Aorta (tissue), 5 donors: ENCODE measurements around the gene B4GALNT3. TPM values are rescaled to one million over a fixed set of nuclear protein-coding genes. Genes with fewer than 3 reads are reported as not detected.

ENCODE experiments used
- ATAC-seq: fragments of 200-7000 bp; cut with Tn5 transposase; one replicate; pipeline ENCODE4 v1.9.1; 2022; ENCODE audit warnings: moderate library complexity; ENCODE audit not compliant: low FRiP score
- DNase-seq, 2 donors: peaks; one replicate each; pipeline ENCODE4 v3.0.0-alpha.2; 2020
- H3K27ac ChIP-seq, 2 donors: one replicate each; pipeline ENCODE4 v1.5.1; 2013; ENCODE audit warnings: low read length in 2 of 2, mild to moderate bottlenecking in 2 of 2, moderate library complexity in 2 of 2, control low read depth in 1 of 2, inconsistent platforms in 1 of 2, low read depth in 1 of 2
- H3K27me3 ChIP-seq, 2 donors: one replicate each; pipeline ENCODE4 v1.6.1; 2013; ENCODE audit warnings: control low read depth in 1 of 2, low read length in 1 of 2, mild to moderate bottlenecking in 1 of 2, moderate library complexity in 1 of 2; ENCODE audit not compliant: insufficient read depth in 2 of 2, control insufficient read depth in 1 of 2
- H3K36me3 ChIP-seq, 2 donors: one replicate each; pipeline ENCODE4 v1.6.1; 2013; ENCODE audit warnings: control low read depth in 1 of 2, low read length in 1 of 2, mild to moderate bottlenecking in 1 of 2; ENCODE audit not compliant: insufficient read depth in 2 of 2, control insufficient read depth in 1 of 2
- H3K4me1 ChIP-seq, 2 donors: one replicate each; pipeline ENCODE4 v1.6.1; 2013; ENCODE audit warnings: low read length in 2 of 2, control low read depth in 1 of 2, mild to moderate bottlenecking in 1 of 2, moderate library complexity in 1 of 2; ENCODE audit not compliant: insufficient read depth in 2 of 2, control insufficient read depth in 1 of 2
- H3K4me3 ChIP-seq, 2 donors: one replicate each; pipeline ENCODE4 v1.5.1; 2013; ENCODE audit warnings: low read length in 2 of 2, control low read depth in 1 of 2, mild to moderate bottlenecking in 1 of 2
- H3K9me3 ChIP-seq: one replicate; pipeline ENCODE4 v1.6.1; 2013; ENCODE audit warnings: mild to moderate bottlenecking, low read length; ENCODE audit not compliant: control insufficient read depth
- WGBS, 2 donors: extraction: QIAGEN DNeasy Blood & Tissue Kit; methylation state at CpG; one replicate each; pipeline ENCODE4 v1.1.7; 2013; 5-methylcytosine and 5-hydroxymethylcytosine counted together
- intact Hi-C, 2 donors: fragments of 100-400 bp; cut with DNase I; formaldehyde crosslinking; loops; one replicate each; pipeline versions ENCODE4 v1.14.2 to v1.15.0; 2022
- polyA plus RNA-seq, 2 donors: library from polyadenylated mRNA; stranded (reverse); fragments of 200-250 nt; gene quantifications; one replicate each; pipeline ENCODE4 v1.2.3, GENCODE V29; 2013
- total RNA-seq, 2 donors: library from RNA; stranded (reverse); fragmentation: NEBNext Ultra II Directional; extraction: Animal tissue kit (Norgen Biotek cat#: 25700); gene quantifications; one replicate each; pipeline ENCODE4 v1.2.1, GENCODE V29; 2021
- donor health status: healthy with polysubstance abuse.
- donor health status: Bipolar disorder and iron deficiency.
- donor health status: DM: no; HTN: no; CAD: no.
- donor health status: DM: no; HTN: no; CAD: no.
- donor health status: DM: yes; HTN: yes; CAD: no.

The B4GALNT3 gene
- total and polyA plus RNA-seq, 4 donors = 10.3 to 29.9 (median 18.9) TPM

GRCh38 chr12:534216-534615 is 74.5 kb downstream of the B4GALNT3 start:
- ATAC-seq = no peak
- intact Hi-C loops = no loop called here
- no peak overlapping the region for H3K27ac ChIP-seq
- no peaks in the 10 kb centered on the region for H3K9me3 ChIP-seq
- H3K4me1 ChIP-seq = peaks cover 0 to 5% of the 10 kb centered on the region in 2 donors
- H3K4me3 ChIP-seq = no peak overlapping the region
- no peaks in the 10 kb centered on the region for H3K27me3 ChIP-seq
- WGBS, 2 donors = 87 to 92% methylated on average over 14 of the region's 14 CpGs
- no peak for DNase-seq
- no peaks in the 10 kb centered on the region for H3K36me3 ChIP-seq

GRCh38 chr12:535396-535795 is 75.7 kb downstream of the B4GALNT3 start:
- peaks cover 0 to 5% of the 10 kb centered on the region in 2 donors for H3K4me1 ChIP-seq
- H3K4me3 ChIP-seq = no peak overlapping the region
- no peaks in the 10 kb centered on the region for H3K9me3 ChIP-seq
- no peaks in the 10 kb centered on the region for H3K27me3 ChIP-seq
- DNase-seq (no peak), ATAC-seq (no peak)
- WGBS, 2 donors = 96% methylated on average over 7 of the region's 7 CpGs
- no peak overlapping the region for H3K27ac ChIP-seq
- intact Hi-C loops = loop anchor here in 1 of 2 donors (5.0 kb wide), 1 partner anchor 33 kb away; no protein-coding TSS in a partner anchor
- H3K36me3 ChIP-seq = no peaks in the 10 kb centered on the region

DNA sequence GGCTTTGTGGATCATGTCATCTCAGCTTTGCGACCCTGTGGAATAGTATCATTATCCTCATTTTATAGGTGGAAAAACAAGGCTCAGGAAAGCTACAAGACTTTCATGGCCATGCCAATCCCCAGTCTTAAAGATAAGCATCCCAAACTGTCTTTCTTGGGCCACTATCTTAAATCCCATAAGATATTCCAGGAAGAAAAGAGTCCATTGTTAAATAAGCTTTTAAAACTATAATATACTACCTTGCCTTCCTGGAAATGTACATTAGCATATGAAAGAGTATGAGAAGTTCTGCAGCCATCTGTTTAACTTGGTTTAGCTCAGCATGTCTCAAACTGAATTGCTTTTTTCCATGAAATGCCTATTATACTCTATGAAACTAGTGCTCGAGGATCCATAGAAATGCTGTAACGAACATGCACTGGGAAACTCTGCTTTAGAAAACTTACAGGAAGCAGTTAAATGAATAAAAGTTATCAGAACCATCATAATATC is 77.1 kb downstream of the B4GALNT3 start:
- Histone ChIP-seq H3K4me1 (peaks cover 0 to 10% of the 10 kb centered on the region in 2 donors), H3K36me3 (no peaks in the 10 kb centered on the region), H3K27ac (no peak overlapping the region), H3K27me3 (no peaks in the 10 kb centered on the region), H3K4me3 (no peak overlapping the region), H3K9me3 (no peaks in the 10 kb centered on the region)
- DNase-seq (no peak), ATAC-seq (no peak)
- WGBS, 2 donors = 96% methylated on average over 3 of the region's 3 CpGs
- intact Hi-C loops = loop anchor here in 1 of 2 donors (5.0 kb wide), 1 partner anchor 34 kb away; no protein-coding TSS in a partner anchor

GRCh38 chr12:537772-538171 is 78.0 kb downstream of the B4GALNT3 start:
- no peaks in the 10 kb centered on the region for H3K9me3 ChIP-seq
- no peaks in the 10 kb centered on the region for H3K36me3 ChIP-seq
- H3K27me3 ChIP-seq = no peaks in the 10 kb centered on the region
- ATAC-seq (no peak), DNase-seq (no peak)
- H3K4me1 ChIP-seq = peaks cover 0 to 10% of the 10 kb centered on the region in 2 donors
- 81 to 92% methylated on average over 4 of the region's 4 CpGs for WGBS, 2 donors
- no peak overlapping the region for H3K27ac ChIP-seq
- H3K4me3 ChIP-seq = no peak overlapping the region
- intact Hi-C loops = loop anchor here in 1 of 2 donors (5.0 kb wide), 1 partner anchor 35 kb away; no protein-coding TSS in a partner anchor

- WGBS, 2 donors = 19 to 27% methylated on average over 10 of the region's 10 CpGs
- no peak overlapping the region for H3K27ac ChIP-seq
- intact Hi-C loops = loop anchor here in 1 of 2 donors (5.0 kb wide), 1 partner anchor 37 kb away; no protein-coding TSS in a partner anchor
- no peaks in the 10 kb centered on the region for H3K27me3 ChIP-seq
- H3K4me3 ChIP-seq = no peak overlapping the region
- no peaks in the 10 kb centered on the region for H3K36me3 ChIP-seq
- peak; percentile 86 to 87 for DNase-seq
- peaks cover 0 to 10% of the 10 kb centered on the region in 2 donors for H3K4me1 ChIP-seq
- H3K9me3 ChIP-seq = no peaks in the 10 kb centered on the region
- ATAC-seq = no peak
Observed at GRCh38 chr12:538731-539539, 79.2 kb downstream of the B4GALNT3 start.

GRCh38 chr12:539540-540310 is 80.0 kb downstream of the B4GALNT3 start:
- Histone ChIP-seq H3K27me3 (no peaks in the 10 kb centered on the region), H3K9me3 (no peaks in the 10 kb centered on the region), H3K4me3 (no peak overlapping the region), H3K36me3 (no peaks in the 10 kb centered on the region), H3K4me1 (peaks cover 0 to 10% of the 10 kb centered on the region in 2 donors), H3K27ac (no peak overlapping the region)
- intact Hi-C loops = loop anchor here in 1 of 2 donors (5.0 kb wide), 1 partner anchor 37 kb away; no protein-coding TSS in a partner anchor
- DNase-seq (peak in 1 of 2 donors; percentile 59), ATAC-seq (no peak)
- WGBS, 2 donors = 94 to 95% methylated on average over 18 of the region's 18 CpGs

- WGBS, 2 donors = 26 to 30% methylated on average over 8 to 9 of the region's 9 CpGs
- DNase-seq (peak; percentile 47 to 50), ATAC-seq (no peak)
- Histone ChIP-seq H3K4me3 (no peak overlapping the region), H3K27me3 (no peaks in the 10 kb centered on the region), H3K27ac (peak overlapping the region in 1 of 2 donors; percentile 16), H3K36me3 (no peaks in the 10 kb centered on the region), H3K4me1 (peaks cover 0 to 10% of the 10 kb centered on the region in 2 donors), H3K9me3 (no peaks in the 10 kb centered on the region)
- intact Hi-C loops = no loop called here
Observed at GRCh38 chr12:541676-542324, 82.1 kb downstream of the B4GALNT3 start.

GRCh38 chr12:542395-543113 is 82.8 kb downstream of the B4GALNT3 start:
- ATAC-seq (no peak), DNase-seq (peak in 1 of 2 donors; percentile 42)
- Histone ChIP-seq H3K36me3 (no peaks in the 10 kb centered on the region), H3K9me3 (no peaks in the 10 kb centered on the region), H3K27ac (no peak overlapping the region), H3K4me1 (peaks cover 0 to 10% of the 10 kb centered on the region in 2 donors), H3K27me3 (no peaks in the 10 kb centered on the region), H3K4me3 (no peak overlapping the region)
- intact Hi-C loops = no loop called here
- WGBS, 2 donors = 39 to 54% methylated on average over 7 to 8 of the region's 8 CpGs
